ENCODE measurements around the gene LPCAT3.

LPCAT3 gene

DNA sequence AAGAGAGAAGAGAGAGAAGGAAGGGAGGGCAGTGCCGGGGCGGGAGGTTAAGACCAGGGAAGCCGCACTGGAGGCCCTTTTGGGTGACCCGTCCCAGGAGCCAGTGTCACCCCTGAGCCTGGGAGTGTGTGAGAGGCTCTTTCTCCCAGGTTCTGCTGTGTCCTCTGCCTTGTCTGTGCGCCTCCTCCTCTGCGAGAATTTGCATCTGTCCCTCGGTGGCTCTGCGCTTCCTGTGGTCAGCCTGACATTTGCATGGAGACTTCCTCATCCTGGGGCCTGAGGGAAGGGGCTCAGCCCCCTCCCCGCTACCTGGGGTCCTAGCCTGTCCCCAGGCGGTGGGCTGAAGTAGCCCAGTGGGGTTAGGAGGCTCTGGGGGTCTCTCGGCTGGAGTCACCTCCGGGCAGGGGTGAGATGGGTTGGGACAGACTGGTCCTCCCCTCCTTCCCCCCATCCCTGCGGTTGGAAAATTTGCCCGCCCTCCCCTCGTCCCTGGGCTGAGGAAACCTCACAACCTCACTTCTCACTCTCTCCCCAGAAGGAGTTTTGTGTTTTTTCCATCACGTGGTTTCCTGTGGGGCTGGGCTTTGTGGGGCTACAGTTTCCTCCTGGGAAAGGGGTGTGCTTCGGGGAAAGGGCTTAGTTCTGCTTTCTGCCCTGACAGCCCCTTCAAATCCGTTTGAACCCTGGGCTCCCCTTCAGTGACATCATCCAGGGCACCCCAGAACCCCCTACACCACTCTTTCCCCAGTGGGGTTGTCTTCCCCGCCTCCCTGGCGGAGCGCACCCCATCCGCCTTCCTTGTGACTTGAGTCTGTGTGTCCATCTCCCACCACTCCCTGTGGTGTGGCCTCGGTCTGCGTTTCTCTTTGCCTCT, 64.6 kb downstream of the LPCAT3 start:
- DNase-seq (ENCODE audit: low read depth, low spot score), result no peak

DNA sequence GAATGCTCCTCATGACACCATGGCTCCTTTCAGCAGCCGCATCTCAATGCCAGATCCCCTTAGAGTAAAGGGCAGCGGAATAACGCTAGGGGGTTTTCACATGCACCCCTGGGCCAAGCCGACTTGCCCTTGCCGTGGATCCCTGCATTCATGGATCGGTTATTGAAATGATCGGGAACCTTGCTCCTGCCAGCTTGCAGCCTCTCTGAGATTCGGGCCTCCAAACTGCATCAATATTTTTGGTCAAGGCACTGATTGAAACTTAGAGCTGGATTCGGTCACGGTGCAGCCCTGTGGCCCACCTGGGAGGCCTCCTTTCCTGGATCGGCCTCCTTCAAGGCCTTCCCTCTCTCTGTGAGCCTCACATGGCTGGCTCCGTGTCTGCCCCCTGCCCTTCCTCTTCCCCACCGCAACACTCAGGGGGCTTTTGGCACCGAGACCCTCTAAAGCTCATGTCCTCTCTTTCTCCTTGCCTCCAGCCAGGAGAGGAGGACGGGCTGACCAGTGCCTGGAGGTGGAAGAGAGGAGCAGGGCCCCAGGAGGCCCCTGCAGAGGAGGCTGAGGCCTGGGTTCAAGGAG, 65.3 kb downstream of the LPCAT3 start:
- DNase-seq (ENCODE audit: low read depth, low spot score), result no peak

DNA sequence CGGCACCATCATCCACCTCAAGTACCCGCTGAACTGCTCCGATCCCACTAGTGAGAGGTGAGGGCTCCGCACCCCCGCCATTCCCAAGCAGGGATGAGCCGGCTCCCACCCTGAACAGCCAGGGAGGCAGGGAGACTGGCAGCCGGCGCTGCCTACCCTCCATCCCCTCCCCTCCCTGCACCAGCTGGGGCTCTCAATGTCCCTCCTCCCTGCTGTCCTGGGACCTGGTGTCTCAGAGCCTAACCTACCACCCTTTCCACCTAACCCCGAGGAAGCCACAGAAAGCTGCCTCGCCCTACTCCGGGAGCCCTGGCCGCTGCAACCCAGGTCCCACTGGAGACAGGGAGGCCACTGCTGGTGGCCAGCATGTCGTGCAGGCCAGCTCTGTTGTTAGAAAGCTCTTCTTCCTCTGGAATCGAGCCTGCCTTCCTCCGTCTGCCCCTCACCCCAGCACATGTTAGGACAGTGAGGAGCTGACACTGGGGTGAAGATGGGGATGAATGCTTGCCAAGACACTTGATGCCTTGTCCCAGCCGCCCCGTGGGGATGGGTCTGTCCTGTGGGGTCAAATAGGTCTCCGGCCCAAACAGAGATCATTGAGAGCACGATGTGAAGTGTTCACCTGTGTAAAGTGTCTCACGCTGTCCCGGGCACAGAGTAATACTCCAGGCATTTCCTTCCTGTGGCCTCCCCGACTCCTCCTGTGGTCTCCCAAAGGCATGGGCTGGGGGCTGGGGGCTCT, 66.0 kb downstream of the LPCAT3 start:
- no peak for DNase-seq (ENCODE audit: low read depth, low spot score)

DNA sequence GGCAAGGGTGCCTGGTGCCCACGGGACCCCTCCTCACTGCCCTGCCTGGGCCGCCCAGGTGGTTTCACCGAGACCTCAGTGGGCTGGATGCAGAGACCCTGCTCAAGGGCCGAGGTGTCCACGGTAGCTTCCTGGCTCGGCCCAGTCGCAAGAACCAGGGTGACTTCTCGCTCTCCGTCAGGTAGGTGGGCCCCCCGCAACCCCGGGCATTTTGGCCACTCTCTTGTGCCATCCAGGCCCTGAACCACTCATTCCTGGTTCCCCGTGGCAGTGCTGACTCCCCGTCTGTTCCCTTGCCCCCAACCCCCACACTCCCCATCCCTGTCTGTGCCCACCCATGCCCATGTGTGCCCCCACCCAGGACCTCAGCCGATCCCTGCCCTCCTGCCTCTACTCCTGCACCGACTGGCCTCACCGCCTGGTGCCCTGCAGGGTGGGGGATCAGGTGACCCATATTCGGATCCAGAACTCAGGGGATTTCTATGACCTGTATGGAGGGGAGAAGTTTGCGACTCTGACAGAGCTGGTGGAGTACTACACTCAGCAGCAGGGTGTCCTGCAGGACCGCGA, 66.6 kb downstream of the LPCAT3 start:
- no peak for DNase-seq (ENCODE audit: low read depth, low spot score)

DNA sequence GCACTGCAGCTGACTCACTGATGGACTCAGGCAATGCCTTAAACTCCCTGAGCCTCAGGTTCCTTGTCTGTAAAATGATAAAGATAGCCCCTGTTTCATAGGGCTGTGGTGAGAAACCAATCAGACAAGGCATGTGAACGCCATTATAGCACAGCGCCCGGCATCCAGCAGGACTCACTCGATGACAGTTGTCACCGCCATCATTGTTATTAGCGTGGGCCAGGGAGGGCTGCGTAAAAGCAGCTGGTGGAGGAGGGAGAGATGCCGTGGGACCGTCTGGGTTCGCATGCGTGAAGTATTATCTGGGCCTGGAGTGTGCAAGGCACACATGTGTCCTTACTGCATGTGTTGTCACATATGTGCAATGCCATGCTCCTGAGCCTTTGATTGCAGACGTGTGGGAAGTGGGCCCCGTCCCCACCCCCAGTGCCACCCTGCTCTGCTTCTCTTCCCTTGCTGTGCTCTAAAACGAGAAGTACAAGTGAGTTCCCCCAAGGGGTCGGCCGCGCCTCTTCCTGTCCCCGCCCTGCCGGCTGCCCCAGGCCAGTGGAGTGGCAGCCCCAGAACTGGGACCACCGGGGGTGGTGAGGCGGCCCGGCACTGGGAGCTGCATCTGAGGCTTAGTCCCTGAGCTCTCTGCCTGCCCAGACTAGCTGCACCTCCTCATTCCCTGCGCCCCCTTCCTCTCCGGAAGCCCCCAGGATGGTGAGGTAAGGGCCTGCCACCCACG, 67.3 kb downstream of the LPCAT3 start, which contains the start of gene PTPN6:
Gene PTPN6, plus strand, starts transcription at position 546 of the 730 bp plus-strand sequence. Its CDS starts 157 bp downstream, at position 703.
- DNase-seq (ENCODE audit: low read depth, low spot score), result no peak

DNA sequence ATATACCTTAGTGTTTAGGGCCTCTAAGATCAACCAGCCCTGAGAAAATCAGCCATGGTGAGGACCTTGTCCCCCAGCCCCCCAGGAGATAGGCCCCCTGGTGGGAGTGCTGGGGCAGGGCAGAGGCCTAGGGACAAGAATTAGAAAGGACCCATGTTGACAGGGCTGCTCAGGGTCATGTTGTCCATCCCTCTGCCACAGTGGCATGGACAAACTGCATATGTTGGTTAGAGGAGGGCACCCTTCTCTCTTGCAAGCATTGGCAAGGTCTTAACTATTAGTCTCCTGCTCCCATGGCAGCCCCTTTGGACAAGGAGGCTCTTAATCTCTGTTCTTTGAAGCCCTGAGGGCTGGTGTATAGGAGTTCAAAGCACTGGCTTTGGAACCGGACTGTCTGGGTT, 67.9 kb downstream of the LPCAT3 start:
- no peak for DNase-seq (ENCODE audit: low read depth, low spot score)

DNA sequence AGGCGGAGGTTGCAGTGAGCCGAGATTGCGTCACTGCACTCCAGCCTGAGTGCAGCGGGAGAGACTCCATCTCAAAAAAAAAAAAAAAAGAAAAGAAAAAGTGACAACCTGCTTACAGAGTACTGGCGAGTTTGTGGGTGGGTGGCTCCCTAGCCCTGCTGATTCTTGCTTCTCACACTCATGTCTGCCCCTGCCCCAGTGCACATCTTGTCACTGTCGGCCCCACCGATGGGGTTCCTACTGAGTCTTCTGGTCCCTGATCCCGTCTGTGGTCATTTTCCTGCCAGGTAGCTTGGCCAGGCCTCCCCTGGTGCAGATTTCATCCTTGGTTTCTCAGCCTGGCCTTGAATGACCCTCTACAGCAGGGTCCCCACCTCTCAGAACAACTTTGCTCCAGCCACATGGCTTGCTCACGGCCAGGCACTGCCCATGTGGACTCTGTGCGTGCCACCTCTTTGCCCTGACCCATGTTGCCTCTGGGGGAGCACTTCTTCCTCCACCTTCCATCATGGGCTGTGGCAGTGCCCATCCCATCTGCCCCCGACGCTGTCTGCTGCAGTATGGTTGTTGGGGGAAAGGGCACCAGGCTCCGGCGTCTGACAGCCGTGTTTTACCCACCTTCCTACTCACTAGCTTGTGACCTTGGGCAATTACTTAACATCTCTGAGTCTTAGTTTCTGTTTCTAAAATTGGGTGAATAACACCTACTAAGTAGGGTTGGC, 69.2 kb downstream of the LPCAT3 start:
- DNase-seq (ENCODE audit: low read depth, low spot score), result no peak

DNA sequence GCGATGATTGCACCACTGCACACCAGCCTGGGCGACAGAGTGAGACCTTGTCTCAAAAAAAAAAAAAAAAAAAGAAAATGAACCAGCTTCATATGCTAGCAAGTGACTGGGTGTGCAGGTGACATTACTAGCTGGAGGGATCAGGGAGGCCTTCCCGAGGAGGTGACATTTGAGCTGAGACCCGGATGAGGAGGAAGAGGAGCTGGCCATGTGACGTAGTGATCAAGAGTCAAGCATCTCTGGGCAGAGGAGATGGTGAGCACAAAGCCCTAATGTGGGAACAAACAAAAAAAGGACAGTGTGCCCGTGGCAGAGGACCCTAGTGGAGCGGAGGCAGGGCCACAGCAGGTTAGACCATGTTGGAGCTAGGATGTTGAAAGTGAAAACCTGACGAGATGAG, 70.7 kb downstream of the LPCAT3 start:
- DNase-seq (ENCODE audit: low read depth, low spot score), result no peak

DNA sequence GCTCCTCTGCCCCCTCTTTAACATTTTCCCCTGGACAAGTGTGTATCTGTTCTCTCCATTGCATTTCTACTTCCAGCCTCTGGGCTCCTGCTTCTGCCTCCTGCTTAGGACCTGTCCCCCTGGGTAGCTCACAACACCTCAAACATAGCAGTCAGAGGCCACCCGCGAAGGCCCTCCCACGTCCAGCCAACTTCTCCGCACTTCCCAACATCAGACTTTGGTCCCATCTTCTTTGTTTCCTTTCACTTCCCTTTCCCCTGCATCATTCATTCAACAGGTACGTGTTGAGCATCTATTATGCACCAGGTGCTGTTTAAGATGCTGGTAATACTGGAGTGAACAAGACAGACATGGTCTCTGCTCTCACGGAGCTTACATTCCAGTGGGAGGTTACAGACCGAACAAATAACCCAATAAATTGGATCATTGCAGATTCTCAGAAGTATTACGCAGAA, 71.3 kb downstream of the LPCAT3 start:
- no peak for DNase-seq (ENCODE audit: low read depth, low spot score)

DNA sequence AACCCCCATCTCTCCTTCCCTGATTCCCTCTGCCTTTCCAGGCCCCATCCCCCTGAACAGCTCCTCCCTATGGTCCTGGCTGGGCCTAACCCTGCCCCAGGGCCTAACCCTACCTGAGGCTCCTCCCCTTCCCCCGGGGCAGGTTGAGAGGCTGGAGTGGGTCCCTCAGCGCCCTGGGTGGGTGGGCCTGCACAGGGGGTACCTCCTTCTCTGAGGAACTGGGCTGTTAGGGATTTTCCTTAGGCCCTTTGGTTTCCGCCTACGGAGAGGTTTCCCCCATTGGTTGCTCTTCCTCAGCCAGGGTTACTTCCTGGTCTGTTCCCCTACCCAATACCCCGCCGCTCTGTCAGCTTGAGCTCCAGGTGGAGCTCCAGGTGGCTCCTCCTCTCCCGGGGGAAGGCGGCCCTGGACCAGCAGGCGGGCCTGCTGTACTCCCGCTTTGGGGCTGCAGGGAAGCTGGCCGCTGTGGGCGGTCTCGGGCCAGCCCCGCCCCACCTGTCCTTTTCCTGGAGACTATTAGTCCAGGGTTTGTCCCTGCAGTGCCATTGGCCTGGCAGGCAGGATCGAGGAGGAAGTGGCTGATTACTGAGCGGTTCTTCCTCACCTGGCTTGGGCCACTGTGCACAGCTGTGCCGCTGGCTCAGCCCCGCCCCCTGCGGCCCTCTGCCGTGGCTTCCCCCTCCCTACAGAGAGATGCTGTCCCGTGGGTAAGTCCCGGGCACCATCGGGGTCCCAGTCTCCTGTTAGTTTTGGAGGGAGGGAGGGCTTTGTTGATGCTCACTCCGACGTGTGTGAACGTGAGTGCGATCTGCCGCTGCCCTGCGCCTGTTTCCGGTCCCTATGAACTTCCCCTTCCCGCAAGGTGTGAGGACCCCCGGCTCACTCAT, 72.0 kb downstream of the LPCAT3 start:
- no peak for DNase-seq (ENCODE audit: low read depth, low spot score)

DNA sequence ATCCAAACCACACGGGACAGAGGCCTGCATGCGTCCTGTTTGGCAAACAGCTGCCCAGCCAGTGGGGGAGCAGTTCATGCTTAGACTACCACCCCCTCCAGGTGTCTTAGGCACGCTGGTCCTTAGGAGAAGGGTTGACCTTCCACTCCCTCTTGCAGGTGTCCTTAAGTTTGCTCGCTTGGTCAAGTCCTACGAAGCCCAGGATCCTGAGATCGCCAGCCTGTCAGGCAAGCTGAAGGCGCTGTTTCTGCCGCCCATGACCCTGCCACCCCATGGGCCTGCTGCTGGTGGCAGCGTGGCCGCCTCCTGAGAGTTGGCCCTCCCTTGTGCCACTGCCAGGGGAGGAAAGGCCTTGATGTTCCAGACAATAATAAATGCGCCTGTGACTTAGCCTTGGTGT, 72.7 kb downstream of the LPCAT3 start:
- DNase-seq (ENCODE audit: low read depth, low spot score), result no peak

DNA sequence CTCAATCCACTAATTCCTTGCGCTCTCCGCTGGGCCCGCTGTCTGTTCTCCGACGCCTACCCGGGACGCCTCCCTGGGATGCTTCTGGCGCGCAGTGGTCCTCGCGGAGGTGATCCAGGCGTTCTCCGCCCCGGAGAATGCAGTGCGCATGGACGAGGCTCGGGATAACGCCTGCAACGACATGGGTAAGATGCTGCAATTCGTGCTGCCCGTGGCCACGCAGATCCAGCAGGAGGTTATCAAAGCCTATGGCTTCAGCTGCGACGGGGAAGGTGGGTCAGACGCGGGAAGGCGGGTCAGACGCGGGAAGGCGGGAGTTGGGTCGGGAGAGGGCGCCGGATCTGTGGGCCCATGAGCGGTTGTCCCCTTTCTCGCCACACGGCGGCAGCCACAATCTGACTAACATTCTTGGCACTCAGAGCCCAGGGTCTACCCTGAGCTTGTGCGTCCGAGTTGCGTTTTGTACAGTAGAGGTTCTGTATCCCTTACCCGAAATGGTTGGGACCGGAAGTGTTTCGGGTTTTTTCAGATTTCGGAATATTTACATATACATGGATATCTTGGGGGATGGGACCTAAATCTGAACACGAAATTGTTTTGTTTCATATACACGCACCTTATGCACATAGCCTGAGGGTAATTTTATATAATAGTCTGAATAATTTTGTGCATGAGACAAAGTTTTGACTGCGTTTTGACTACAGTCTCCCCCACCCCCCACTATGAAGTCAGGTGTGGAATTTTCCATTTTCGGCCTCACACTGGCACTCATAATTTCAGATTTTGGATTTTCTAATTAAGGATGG, 73.7 kb downstream of the LPCAT3 start:
- DNase-seq (ENCODE audit: low read depth, low spot score), result peak; percentile 57

DNA sequence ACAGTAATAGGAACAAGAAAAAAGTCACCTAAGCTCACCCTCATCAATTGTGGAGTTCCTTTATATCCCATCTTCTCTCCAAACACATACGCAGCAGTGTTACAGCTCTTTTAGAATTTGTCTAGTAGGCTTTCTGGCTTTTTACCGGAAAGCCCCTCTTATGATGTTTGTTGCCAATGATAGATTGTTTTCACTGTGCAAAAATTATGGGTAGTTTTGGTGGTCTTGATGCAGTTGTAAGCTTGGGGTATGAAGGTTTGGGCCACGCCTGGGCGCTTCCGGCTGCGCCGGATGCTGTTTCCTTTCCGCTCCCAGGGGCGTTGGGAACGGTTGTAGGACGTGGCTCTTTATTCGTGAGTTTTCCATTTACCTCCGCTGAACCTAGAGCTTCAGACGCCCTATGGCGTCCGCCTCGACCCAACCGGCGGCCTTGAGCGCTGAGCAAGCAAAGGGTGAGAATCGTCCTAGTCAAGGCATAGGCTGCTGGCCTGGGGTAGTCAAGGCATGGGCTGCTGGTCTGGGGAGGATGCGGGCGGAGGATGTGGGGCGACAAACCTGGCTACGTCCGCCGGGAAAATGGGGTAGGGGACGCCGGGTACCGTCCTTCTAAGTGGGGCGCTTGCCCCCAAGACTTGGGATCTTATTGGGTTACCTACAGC, 74.4 kb downstream of the LPCAT3 start, which contains the start of the genes C12orf57 and RNU7-1:
Gene C12orf57, plus strand, starts transcription at position 301 of the 659 bp plus-strand sequence. Its CDS starts 100 bp downstream, at position 401.
Gene RNU7-1, plus strand, starts transcription at position 95 of the 659 bp plus-strand sequence.
- DNase-seq (ENCODE audit: low read depth, low spot score), result peak; percentile 73

DNA sequence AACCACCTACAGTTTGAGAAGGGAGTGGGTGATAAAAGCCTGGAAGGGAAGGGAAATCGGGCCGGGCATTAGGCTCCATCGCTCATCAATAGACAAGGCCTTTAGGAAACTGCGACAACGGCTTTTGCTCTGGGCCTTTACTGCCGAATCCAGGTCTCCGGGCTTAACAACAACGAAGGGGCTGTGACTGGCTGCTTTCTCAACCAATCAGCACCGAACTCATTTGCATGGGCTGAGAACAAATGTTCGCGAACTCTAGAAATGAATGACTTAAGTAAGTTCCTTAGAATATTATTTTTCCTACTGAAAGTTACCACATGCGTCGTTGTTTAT, 74.9 kb downstream of the LPCAT3 start:
- DNase-seq (ENCODE audit: low read depth, low spot score), result peak; percentile 87

DNA sequence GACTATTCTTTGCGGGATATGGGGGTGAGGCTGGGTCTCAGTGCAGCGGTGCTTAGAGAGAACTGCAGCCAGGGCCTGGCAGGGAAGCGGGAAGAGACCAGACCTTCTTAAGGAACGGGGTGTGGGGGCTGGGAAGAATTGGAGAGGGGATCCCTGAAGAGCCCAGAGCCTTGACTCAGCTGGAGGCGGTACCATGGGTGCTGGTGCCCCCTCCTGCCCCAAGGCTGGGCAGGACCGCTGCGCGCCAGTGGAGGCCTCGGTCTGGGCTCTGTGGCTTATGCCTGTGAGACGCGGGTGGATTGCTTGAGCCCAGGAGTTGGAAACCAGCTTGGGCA, 76.0 kb downstream of the LPCAT3 start:
- no peak for DNase-seq (ENCODE audit: low read depth, low spot score)

DNA sequence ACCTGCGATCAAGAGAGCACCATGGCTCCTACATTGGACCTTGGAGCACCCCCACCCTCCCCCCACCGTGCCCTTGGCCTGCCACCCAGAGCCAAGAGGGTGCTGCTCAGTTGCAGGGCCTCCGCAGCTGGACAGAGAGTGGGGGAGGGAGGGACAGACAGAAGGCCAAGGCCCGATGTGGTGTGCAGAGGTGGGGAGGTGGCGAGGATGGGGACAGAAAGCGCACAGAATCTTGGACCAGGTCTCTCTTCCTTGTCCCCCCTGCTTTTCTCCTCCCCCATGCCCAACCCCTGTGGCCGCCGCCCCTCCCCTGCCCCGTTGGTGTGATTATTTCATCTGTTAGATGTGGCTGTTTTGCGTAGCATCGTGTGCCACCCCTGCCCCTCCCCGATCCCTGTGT, 76.5 kb downstream of the LPCAT3 start:
- no peak for DNase-seq (ENCODE audit: low read depth, low spot score)

DNA sequence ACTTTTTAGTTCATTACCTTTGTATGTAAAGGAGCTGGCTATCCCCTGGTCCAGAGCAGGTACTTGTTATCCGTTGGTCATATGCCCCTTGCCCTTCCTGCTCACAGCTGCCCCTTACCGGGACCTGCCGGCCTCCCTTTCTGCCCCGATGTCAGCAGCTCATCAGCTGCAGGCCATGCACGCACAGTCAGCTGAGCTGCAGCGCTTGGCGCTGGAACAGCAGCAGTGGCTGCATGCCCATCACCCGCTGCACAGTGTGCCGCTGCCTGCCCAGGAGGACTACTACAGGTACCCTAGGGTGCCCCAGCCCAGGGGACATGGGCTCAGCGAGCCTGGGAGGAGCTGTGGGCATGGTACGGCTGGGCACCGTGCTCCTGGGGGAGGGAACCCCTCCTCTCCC, 77.0 kb downstream of the LPCAT3 start:
- no peak for DNase-seq (ENCODE audit: low read depth, low spot score)

DNA sequence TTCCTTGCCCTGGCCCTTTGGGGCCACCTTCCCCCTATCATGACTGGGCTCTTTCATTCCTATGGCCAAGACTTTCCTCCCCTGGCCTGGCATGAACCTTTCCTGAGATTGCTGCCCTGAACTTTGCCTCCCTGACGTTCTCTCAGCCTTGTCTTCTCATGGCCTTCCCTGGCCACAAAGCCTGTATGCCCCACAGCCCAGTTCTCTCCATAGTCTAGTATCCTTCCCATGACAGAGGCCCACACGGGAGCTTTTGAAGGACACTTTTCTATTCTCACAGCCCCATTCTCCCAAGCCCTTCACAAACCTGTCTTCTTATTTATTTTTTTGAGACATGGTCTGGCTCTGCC, 79.1 kb downstream of the LPCAT3 start:
- no peak for DNase-seq (ENCODE audit: low read depth, low spot score)

Data from brain pericyte (primary cell).